HCEC 1CT (cell line): ENCODE data around the gene BRICD5.
"Not testable (repeated sequence)": the region's sequence is repeated elsewhere in the genome, so short reads cannot be mapped to it uniquely, and the experiment has no call there.

Experiments used
- DNase-seq: peaks from one replicate; pipeline ENCODE4 v3.0.0-alpha.2; 2017

The BRICD5 gene

GRCh38 chr16:2213817-2214718 is 3.4 kb upstream of the BRICD5 start:
- DNase-seq, result no peak

- no peak for DNase-seq
These were observed 2.0 kb upstream of the BRICD5 start for GRCh38 chr16:2212362-2213324.

GRCh38 chr16:2211923-2212347 is 1.3 kb upstream of the BRICD5 start:
- DNase-seq, result no peak

- DNase-seq, result no peak
These were observed 692 bp downstream of the BRICD5 start for GRCh38 chr16:2210009-2210332.

- DNase-seq, result no peak
These were observed 1.2 kb downstream of the BRICD5 start for GRCh38 chr16:2209258-2210008.

- no peak for DNase-seq
These were observed 1.9 kb downstream of the BRICD5 start for GRCh38 chr16:2208772-2209171.

GRCh38 chr16:2208308-2208707 is 2.4 kb downstream of the BRICD5 start:
- no peak for DNase-seq

- no peak for DNase-seq
These were observed 2.8 kb downstream of the BRICD5 start for GRCh38 chr16:2207872-2208271.

- no peak for DNase-seq
These were observed 3.8 kb downstream of the BRICD5 start for GRCh38 chr16:2206780-2207433.

- no peak for DNase-seq
These were observed 4.3 kb downstream of the BRICD5 start for GRCh38 chr16:2206420-2206779.

- DNase-seq, result peak; percentile 15
These were observed 4.7 kb downstream of the BRICD5 start for GRCh38 chr16:2205967-2206313.

GRCh38 chr16:2205104-2205966 is 5.3 kb downstream of the BRICD5 start, which contains the start of gene MLST8:
Gene MLST8 (plus strand): TSS chr16:2205454. CDS start chr16:2206086, 632 bp downstream.
- peak; percentile 74 for DNase-seq

- DNase-seq, result no peak
These were observed 6.1 kb downstream of the BRICD5 start for GRCh38 chr16:2204416-2205103.

- DNase-seq, result not testable (repeated sequence)
These were observed 7.5 kb downstream of the BRICD5 start for GRCh38 chr16:2203119-2203688.

- no peak for DNase-seq
These were observed 10.3 kb downstream of the BRICD5 start for GRCh38 chr16:2200313-2200712.

GRCh38 chr16:2199621-2200139 is 11.0 kb downstream of the BRICD5 start:
- DNase-seq, result no peak

GRCh38 chr16:2199095-2199494 is 11.6 kb downstream of the BRICD5 start:
- no peak for DNase-seq

GRCh38 chr16:2198283-2198682 is 12.4 kb downstream of the BRICD5 start:
- DNase-seq, result no peak

GRCh38 chr16:2197765-2198164 is 12.9 kb downstream of the BRICD5 start:
- DNase-seq, result no peak

- no peak for DNase-seq
These were observed 13.6 kb downstream of the BRICD5 start for GRCh38 chr16:2196981-2197511.
